Gastroesophageal sphincter (tissue), 3 donors: ENCODE data around the gene BROX.

ENCODE experiments used
- POLR2AphosphoS5 ChIP-seq: sonication (generic); formaldehyde crosslinking; IDR thresholded peaks from one replicate; pipeline ENCODE4 v1.6.1; 2017; ENCODE audit warnings: antibody characterized with exemption
- TF ChIP-seq, protein P1 (sequence below), 4 experiments: fragments of 200-600 bp in 2 of 4; fragments of 450-650 bp in 2 of 4; sonication (generic) in 1 of 4; IDR thresholded peaks; one replicate each; pipeline ENCODE4 v1.5.1; 2017 to 2019; ENCODE audit warnings: antibody characterized with exemption in 4 of 4, mild to moderate bottlenecking in 2 of 4, moderate library complexity in 2 of 4

GRCh38 chr1:222777977-222778376 lies 65.6 kb downstream of the BROX start:
- TF ChIP-seq, protein P1, sequence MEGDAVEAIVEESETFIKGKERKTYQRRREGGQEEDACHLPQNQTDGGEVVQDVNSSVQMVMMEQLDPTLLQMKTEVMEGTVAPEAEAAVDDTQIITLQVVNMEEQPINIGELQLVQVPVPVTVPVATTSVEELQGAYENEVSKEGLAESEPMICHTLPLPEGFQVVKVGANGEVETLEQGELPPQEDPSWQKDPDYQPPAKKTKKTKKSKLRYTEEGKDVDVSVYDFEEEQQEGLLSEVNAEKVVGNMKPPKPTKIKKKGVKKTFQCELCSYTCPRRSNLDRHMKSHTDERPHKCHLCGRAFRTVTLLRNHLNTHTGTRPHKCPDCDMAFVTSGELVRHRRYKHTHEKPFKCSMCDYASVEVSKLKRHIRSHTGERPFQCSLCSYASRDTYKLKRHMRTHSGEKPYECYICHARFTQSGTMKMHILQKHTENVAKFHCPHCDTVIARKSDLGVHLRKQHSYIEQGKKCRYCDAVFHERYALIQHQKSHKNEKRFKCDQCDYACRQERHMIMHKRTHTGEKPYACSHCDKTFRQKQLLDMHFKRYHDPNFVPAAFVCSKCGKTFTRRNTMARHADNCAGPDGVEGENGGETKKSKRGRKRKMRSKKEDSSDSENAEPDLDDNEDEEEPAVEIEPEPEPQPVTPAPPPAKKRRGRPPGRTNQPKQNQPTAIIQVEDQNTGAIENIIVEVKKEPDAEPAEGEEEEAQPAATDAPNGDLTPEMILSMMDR (IDR thresholded peaks at IDR 0.05), result no peak
- TF ChIP-seq POLR2AphosphoS5, result peak; percentile 37
